ENCODE results near the gene STARD8. TPM values are rescaled to one million over a fixed set of nuclear protein-coding genes. Genes with fewer than 3 reads are reported as not detected.

Gene STARD8
- total and polyA plus RNA-seq, 10 donors = 1.9 to 35.2 (median 20.4) TPM

- no peak overlapping the region for H3K4me3 ChIP-seq
- no peaks in the 10 kb centered on the region for H3K27me3 ChIP-seq (replicated peaks in 1 of 7)
- intact Hi-C loops (cut with DNase I; ENCODE audit: low total_unique reads) = no loop called here
- H3K9me3 ChIP-seq = no peaks in the 10 kb centered on the region
- WGBS, 5 donors = 86 to 100% (median 95%) methylated on average over 2 to 10 of the region's 10 CpGs
- peaks cover 0 to 100% (median 5%) of the 10 kb centered on the region in 6 donors for H3K36me3 ChIP-seq
- H3K4me1 ChIP-seq = no peaks in the 10 kb centered on the region
- no peak for TF ChIP-seq POLR2A (IDR thresholded peaks at IDR 0.05)
- TF ChIP-seq CTCF (IDR thresholded peaks at IDR 0.05 in 8 of 11, conservative IDR thresholded peaks at IDR 0.05 in 3 of 11) = no peak
- TF ChIP-seq POLR2AphosphoS5 (IDR thresholded peaks at IDR 0.05) = no peak
- H3K27ac ChIP-seq = no peak overlapping the region
- DNase-seq = peak; percentile 61
Measured at GRCh38 chrX:68718443-68718820, 71.0 kb downstream of the STARD8 start.

- Histone ChIP-seq H3K36me3 (peaks cover 0 to 100% (median 5%) of the 10 kb centered on the region in 6 donors), H3K27me3 (replicated peaks in 1 of 7) (no peaks in the 10 kb centered on the region), H3K4me1 (no peaks in the 10 kb centered on the region), H3K4me3 (no peak overlapping the region), H3K27ac (no peak overlapping the region), H3K9me3 (no peaks in the 10 kb centered on the region)
- DNase-seq = peak; percentile 72
- WGBS, 5 donors = 78 to 95% (median 91%) methylated on average over 14 of the region's 14 CpGs
- TF ChIP-seq POLR2A (IDR thresholded peaks at IDR 0.05) = no peak
- no peak for TF ChIP-seq CTCF (IDR thresholded peaks at IDR 0.05 in 8 of 11, conservative IDR thresholded peaks at IDR 0.05 in 3 of 11)
- intact Hi-C loops (cut with DNase I; ENCODE audit: low total_unique reads) = no loop called here
Measured at GRCh38 chrX:68719181-68719903, 71.9 kb downstream of the STARD8 start.

- Histone ChIP-seq H3K4me1 (no peaks in the 10 kb centered on the region), H3K27ac (no peak overlapping the region), H3K36me3 (peaks cover 0 to 100% (median 9%) of the 10 kb centered on the region in 6 donors), H3K27me3 (replicated peaks in 1 of 7) (no peaks in the 10 kb centered on the region), H3K9me3 (no peaks in the 10 kb centered on the region), H3K4me3 (no peak overlapping the region)
- WGBS, 5 donors = 87 to 91% (median 88%) methylated on average over 2 to 11 of the region's 11 CpGs
- DNase-seq = peak; percentile 65
- TF ChIP-seq CTCF (IDR thresholded peaks at IDR 0.05 in 8 of 11, conservative IDR thresholded peaks at IDR 0.05 in 3 of 11) (peak in 1 of 11 experiments; percentile 24), POLR2AphosphoS5 (IDR thresholded peaks at IDR 0.05) (no peak), POLR2A (IDR thresholded peaks at IDR 0.05) (no peak)
- intact Hi-C loops (cut with DNase I; ENCODE audit: low total_unique reads) = no loop called here
Measured at GRCh38 chrX:68719904-68720614, 72.6 kb downstream of the STARD8 start.

GRCh38 chrX:68720851-68721250, 73.4 kb downstream of the STARD8 start:
- Histone ChIP-seq H3K27ac (no peak overlapping the region), H3K4me1 (no peaks in the 10 kb centered on the region), H3K36me3 (peaks cover 0 to 100% (median 11%) of the 10 kb centered on the region in 6 donors), H3K9me3 (no peaks in the 10 kb centered on the region), H3K4me3 (no peak overlapping the region), H3K27me3 (replicated peaks in 1 of 7) (no peaks in the 10 kb centered on the region)
- TF ChIP-seq CTCF (IDR thresholded peaks at IDR 0.05 in 8 of 11, conservative IDR thresholded peaks at IDR 0.05 in 3 of 11) (no peak), POLR2A (IDR thresholded peaks at IDR 0.05) (no peak), POLR2AphosphoS5 (IDR thresholded peaks at IDR 0.05) (no peak)
- WGBS, 5 donors = 83 to 100% (median 94%) methylated on average over 3 to 9 of the region's 9 CpGs
- intact Hi-C loops (cut with DNase I; ENCODE audit: low total_unique reads) = no loop called here
- no peak for DNase-seq
